Activated T-cell treated with anti-CD3 and anti-CD28 coated beads, Interleukin-2, amount 50 U/mL, for 48 hours (primary cell): Measurements from ENCODE around the gene FGF11.
"Not testable (repeated sequence)": the region's sequence is repeated elsewhere in the genome, so short reads cannot be mapped to it uniquely, and the experiment has no call there.

Experiments used
- DNase-seq, 2 experiments: peaks; one replicate each; pipeline ENCODE4 v3.0.0-alpha.2; 2020

FGF11 gene

DNA sequence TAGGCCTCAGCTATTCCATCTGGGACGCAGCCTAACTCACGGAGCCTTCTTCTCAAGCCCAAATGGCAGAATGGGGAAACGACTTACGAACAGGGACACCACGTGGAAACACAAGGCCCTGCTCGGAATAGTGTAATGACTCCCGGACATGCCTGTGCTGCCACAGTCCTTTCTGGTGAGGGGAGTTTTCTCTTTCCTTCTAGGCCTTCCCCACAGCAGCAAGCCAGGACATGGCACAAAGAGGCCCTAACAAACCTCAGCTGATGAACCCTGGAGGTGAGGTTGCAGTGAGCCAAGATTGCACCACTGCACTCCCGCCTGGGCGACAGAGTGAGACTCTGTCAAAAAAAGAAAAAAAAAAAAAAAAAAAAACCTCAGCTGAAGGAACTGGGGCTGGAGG lies 24.8 kb downstream of the FGF11 start:
- DNase-seq, result no peak

DNA sequence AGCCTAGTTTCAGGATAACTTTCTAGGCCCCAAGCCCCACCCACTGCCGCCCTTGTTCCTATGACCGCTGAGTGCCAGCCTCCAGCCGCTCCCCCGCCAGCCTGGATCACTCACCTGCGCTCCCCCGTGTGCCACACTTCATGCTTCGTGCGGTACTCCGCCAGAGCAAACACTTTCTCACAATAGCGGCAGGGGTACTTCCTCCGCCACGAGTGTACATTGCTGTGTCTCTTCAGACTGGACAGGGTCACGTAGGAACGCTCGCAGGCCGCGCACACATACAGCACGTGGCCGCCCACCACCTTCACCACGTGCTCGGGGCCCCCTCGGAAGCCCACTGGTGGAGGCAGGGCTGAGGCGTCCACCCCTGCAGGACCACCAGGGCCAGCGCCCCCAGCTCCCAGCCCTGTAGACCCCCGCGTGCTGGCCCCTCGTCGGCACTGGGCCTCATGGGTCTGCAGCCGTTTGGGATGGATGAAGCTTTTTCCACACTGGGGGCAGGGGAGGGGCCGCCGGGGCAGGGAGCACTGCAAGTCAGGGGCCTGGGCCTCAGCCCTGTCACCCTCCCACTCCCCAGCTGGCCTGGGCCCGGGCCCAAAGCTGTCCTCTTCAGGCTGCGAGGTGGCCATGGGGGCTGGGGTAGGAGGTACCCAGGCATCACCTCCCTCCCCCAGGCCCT lies 26.4 kb downstream of the FGF11 start:
- DNase-seq, result no peak

DNA sequence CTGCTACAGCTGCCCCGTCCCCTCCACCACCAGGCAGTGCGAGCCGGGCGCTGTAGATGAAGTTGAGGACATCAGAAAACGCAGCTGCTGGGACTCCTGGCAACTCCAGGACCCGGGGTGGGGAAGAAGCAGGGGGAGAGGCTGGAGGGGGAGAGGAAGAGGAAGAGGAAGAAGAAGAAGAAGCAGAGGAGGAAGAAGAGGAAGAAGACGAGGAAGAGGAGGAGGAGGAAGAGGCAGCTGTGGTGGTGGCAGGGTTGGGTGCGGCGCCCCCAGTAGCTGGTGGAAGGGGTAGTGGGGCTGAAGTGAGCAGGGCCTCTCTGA lies 27.0 kb downstream of the FGF11 start:
- no peak for DNase-seq

DNA sequence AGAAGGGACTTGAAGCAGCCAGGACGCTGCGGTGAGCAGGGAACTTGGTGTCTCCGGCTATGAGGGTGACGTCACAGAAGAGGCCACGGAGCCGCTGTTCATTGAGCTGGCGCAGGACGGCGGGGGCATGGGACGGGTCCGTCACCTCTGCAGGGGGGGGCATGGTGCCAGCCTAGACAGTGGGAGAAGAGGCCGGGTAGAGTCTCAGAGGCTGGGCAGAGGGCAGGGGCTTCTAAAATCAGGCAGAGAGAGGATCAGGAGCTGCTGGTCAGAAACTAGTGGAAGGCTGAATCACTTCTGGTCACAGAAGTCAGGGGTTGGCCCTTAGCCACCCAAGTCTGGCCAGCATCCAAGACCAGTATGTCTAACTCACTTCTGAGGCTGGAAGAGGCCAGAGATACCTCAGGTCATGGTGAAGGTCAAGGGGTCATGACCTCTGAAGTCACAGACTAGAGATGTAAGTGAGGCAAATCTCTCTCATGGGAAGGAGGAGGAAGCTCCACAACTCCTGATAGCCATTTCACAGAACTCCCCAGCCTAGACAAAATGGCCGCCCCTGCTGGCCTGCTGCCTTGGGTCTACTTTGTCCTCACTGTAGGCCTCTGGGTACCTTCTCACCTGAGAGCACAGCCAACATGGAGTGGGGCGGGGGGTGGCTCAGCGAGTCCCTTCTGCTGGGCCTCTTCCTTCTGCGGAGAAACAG lies 27.5 kb downstream of the FGF11 start:
- no peak for DNase-seq

DNA sequence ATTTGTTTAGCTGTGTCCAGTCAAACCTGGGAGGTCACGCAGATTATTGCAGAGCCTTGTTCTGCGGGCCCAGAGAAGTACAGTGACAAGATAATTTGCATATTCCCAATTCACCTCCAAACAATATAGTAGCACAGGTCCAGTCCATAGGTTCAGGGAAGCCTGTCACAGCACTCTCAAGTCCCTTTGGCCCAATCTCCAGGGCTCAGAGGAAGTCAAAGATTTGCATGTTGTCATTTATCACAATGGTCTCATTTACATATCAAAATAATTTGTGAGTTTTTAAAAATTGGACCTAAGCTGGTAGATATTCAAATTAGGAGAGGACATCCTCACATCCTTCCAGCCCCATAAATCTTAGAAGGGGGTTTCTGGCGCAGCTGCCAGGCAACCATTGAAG lies 28.2 kb downstream of the FGF11 start:
- DNase-seq, result no peak

GRCh38 chr17:7468290-7468689 lies 29.0 kb downstream of the FGF11 start:
- DNase-seq, result no peak

DNA sequence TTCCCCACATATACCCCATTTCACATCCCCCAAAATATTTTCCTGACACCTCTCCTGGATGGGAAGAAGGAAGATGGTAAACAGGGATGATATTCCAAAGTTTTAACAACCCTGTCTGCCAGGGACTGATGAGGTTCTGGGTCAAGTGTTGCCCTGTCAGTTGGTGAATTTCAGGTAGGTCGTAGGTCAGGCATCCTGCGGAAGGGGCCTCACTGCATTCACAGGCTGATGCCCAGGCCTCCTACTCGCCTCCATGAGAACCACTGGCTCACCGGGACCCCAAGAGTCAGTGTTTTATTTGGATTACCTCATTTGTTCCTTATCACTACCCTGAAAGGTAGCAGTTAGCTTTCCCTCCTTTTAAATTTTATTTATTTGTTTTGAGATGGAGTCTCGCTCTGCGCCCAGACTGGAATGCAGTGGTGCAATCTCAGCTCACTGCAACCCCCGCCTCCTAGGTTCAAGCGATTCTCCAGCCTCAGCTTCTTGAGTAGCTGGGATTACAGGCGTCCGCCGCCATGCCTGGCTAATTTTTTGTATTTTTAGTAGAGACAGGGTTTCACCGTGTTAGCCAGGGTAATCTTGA lies 29.6 kb downstream of the FGF11 start:
- no peak for DNase-seq

DNA sequence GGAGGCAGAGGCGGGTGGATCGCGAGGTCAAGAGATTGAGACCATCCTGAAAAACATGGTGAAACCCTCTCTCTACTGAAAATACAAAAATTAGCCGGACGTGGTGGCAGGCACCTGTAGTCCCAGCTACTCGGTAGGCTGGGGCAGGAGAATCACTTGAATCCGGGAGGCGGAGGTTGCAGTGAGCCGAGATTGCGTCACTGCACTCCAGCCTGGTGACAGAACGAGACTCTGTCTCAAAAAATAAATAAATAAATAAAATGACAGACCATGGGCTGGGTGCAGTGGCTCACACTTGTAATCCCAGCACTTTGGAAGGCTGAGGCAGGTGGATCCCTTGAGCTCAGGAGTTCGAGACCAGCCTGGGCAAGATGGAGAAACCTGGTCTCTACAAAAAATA lies 30.5 kb downstream of the FGF11 start:
- not testable (repeated sequence) for DNase-seq

DNA sequence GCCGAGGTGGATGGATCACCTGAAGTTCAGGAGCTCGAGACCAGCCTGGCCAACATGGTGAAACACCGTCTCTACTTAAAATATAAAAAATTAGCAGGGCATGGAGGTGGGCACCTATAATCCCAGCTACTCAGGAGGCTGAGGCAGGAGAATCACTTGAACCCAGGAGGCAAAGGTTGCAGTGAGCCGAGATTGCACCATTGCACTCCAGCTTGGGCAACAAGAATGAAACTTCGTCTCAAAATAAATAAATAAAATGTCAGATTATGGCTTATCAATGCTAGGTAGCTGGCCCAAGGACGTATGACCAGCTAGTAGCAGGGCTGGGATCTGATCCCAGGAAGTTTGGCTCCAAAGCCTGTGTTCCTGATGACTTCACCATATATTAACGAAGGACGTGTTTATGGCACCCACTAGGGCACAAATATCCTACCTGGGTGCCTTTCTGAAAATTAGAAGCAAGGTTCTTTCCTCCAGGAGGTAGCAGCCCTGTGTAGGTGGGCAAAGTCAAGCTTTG lies 31.2 kb downstream of the FGF11 start:
- DNase-seq, result not testable (repeated sequence)

DNA sequence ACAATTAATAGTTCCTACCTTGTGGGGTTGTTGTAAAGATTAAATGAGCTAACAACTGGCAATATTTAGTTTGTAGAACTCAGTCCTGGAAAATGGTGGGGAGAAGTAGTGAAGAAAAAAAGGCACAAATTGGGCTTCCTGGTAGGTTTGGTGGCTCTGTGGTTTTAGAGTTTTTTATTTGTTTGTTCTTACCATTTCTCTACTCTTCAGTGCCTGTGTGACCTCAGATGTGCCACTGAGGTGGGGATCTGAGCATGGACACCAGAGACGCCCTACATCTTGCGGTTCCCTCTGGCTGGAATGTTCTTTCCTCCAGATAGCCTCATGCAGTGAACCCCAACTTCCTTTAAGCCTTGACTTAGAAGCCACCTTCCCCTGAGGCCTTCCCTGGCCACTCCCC lies 32.4 kb downstream of the FGF11 start:
- no peak for DNase-seq

- DNase-seq, result not testable (repeated sequence)
Observed at GRCh38 chr17:7474767-7475166, 35.5 kb downstream of the FGF11 start.

DNA sequence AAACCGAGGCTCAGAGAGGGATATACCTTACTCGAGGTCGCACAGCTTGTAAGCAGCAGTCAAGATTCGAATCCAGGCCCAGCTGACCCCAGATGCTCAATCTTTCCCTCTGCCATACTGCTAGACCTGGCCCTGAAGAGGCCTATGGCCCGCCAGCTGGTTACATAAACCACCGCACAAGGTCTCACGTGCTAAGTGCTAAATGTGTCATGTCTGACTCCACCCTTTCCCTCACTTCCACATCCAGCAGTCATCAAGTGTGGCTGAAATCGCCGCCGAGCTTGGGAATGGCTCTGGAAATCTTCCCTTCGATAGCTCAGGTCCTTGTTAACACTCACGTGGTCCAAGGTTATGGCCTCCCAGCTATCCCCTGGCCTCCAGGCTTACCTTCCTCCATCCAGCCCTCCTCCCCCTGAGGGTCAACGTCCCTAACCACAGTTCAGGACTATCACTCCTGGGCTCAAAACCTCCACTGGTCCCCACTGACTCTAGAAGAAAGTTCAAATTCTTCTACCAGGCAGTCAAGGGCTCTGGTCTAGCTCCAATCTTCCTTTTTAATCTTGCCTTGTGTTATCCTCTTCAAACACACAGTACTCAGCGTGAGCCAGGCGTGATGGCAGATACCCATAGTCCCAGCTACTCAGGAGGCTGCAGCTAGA lies 36.6 kb downstream of the FGF11 start:
- DNase-seq, result no peak

DNA sequence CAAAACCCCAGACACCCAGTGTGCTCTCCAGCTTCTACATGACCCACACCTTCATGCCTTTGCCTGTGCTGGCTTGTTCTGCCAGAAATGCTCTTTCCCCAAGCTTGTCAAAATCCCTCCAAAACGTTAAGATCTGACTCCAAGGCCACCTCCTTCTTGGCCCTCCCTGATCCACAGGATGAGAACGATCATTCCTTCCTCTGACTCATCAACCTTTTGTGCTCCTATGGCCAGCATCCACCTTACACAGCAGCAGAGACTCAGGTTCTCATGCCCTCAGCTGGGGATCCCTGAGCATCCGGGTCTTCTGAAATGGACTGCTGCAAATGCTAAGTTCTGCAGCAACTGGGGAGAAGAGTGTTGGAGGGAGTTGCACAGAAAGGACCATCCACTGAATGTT lies 37.2 kb downstream of the FGF11 start:
- no peak for DNase-seq

- DNase-seq, result no peak
Observed at GRCh38 chr17:7476951-7477350, 37.6 kb downstream of the FGF11 start.

DNA sequence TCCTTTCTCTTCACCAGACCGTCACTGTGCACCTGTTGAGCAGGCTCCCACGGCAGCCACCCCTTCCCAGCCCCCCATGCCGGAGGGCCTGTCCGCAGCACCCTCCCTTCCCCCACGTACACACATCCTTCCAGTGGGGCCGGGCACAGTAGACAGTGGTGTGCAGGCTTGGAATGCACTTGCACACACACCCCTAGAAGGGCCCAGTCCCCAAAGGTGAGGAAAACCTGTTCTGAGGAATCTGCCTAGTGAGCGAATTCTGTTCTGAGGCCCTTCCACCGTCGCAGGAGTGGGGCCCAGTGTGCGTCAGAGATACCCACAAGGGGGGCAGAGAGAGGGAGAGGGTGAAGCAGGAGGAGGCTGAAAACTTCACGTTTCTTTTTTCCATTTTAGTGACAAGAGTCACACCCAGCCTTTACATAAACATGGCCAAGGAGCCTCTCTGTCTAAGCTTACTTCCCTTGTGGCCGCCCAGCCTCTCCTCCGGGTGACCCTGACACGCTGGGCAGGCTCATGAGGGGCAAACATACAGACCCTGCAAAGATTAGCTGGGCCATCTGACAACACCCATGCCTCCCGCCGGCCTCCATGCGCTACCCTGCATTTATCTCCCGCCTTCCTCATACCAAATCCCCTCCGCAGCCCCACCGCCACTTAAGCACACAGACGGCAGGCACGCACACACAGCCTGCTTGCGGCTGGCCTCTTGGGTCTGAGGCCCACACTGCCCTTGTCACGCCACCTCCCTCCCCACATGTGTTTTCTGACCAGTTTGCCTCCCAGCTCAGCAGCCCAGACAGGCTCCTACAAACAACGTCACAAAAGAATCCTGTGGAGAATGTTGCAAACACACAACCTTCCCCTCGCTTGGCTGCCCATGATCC lies 38.3 kb downstream of the FGF11 start:
- peak; percentile 47 to 54 for DNase-seq

GRCh38 chr17:7478276-7479212 lies 39.2 kb downstream of the FGF11 start:
- DNase-seq, result peak; percentile 65 to 72

DNA sequence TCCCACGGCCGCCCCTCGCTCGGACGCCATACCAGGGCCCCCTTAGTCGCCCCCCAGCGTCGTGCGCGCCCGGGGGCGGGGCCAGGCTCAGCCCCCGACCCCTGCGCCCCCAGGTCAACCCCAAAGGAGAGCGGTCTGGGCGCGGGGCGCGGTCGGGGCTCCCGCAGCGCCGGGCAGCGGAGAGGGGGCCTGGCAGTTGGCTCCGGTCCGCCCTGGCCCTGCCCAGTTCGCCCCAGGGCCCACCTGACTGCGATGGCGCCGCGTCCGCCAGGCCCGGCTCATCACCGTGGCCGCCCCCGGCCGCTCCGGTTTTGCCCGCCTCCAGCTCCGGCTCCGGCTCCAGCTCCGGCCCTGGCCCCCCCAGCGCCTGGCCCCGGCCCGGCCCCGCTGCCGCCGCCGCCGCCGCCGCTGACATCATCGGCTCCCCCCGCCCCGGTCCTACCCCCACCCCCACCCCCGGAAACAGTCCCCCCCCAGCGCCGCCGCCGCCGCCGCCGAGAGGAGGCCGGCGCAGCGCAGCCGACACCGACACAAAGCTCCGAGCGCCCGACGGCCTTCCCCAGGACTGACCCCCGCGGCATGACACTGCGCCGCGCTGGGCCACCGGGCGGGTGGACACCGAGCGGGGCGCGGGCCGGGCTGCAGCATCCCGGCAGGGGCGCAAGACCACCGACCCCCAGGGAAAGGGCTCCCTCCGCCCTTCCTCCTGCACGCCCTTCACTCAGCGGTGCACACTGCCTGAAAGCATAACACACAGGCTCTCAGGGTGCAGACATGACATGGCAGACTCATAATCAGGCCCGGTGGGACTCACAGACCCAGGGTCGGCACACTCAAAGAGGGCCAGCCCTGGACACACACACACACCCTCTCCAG lies 40.1 kb downstream of the FGF11 start, which contains the start of gene ZBTB4:
Gene ZBTB4, minus strand, starts transcription at position 419 of the 876 bp plus-strand sequence. CDS start 12,830 bp downstream, outside the sequence.
- DNase-seq, result peak; percentile 61 to 73

- DNase-seq, result no peak
Observed at GRCh38 chr17:7480089-7480384, 40.7 kb downstream of the FGF11 start.

DNA sequence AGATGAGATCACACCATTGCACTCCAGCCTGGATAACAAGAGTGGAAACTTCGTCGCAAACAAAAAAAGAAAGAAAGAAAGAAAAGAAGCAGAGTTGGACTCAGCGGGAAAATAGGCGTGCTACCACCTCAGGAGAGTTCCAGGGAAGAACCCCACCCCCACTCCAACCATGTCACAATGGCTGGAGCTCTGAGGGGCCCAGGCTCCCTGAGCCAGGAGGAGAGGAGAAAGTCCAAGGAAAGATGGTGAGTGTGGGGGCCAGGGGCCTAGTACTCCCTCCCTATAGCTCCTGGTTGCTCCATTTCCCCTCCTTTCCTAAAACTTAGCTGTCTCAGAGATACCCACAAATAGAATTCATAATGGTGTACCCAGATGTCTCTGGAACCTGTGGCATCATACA lies 42.0 kb downstream of the FGF11 start, which contains the start of gene SLC35G6:
Gene SLC35G6, plus strand, starts transcription at position 172 of the 400 bp plus-strand sequence. Its CDS starts 71 bp downstream, at position 243.
- DNase-seq, result not testable (repeated sequence)
